ENCODE data around the gene CNN2.

- TF ChIP-seq POLR2A (IDR thresholded peaks at IDR 0.05; ENCODE audit: low read length) (no peak), GATA1 (IDR thresholded peaks at IDR 0.05; ENCODE audit: low read depth, low read length) (no peak)
Measured at GRCh38 chr19:1009981-1010538, 16.3 kb upstream of the CNN2 start.
